GM18907 (cell line): Measurements from ENCODE around the gene KDM7A.
A peak's percentile ranks its signal among the peaks of the same experiment; 100 is the strongest.

Source experiments
- ATAC-seq: cut with Tn5 transposase; IDR thresholded peaks from one replicate; pipeline ENCODE4 v1.9.1; 2021; ENCODE audit warnings: mild to moderate bottlenecking, moderate library complexity; ENCODE audit not compliant: unreplicated experiment

KDM7A gene

GRCh38 chr7:140085447-140085846, 91.3 kb downstream of the KDM7A start:
- no peak for ATAC-seq

GRCh38 chr7:140084972-140085371, 91.8 kb downstream of the KDM7A start:
- peak; percentile 52 for ATAC-seq

- ATAC-seq = no peak
Measured at GRCh38 chr7:140084142-140084655, 92.6 kb downstream of the KDM7A start.

- no peak for ATAC-seq
Measured at GRCh38 chr7:140082770-140083169, 94.0 kb downstream of the KDM7A start.

GRCh38 chr7:140081774-140082425, 94.9 kb downstream of the KDM7A start:
- ATAC-seq = no peak

GRCh38 chr7:140080919-140081318, 95.9 kb downstream of the KDM7A start:
- no peak for ATAC-seq

- ATAC-seq = no peak
Measured at GRCh38 chr7:140079121-140079536, 97.7 kb downstream of the KDM7A start.

GRCh38 chr7:140078392-140078791, 98.4 kb downstream of the KDM7A start:
- ATAC-seq = no peak

GRCh38 chr7:140074780-140075179, 102.0 kb downstream of the KDM7A start:
- no peak for ATAC-seq

GRCh38 chr7:140070546-140070945, 106.2 kb downstream of the KDM7A start:
- no peak for ATAC-seq

- no peak for ATAC-seq
Measured at GRCh38 chr7:140069298-140069949, 107.4 kb downstream of the KDM7A start.

GRCh38 chr7:140068033-140068432, 108.8 kb downstream of the KDM7A start:
- ATAC-seq = no peak

GRCh38 chr7:140067052-140067451, 109.7 kb downstream of the KDM7A start:
- no peak for ATAC-seq

- ATAC-seq = peak; percentile 92
Measured at GRCh38 chr7:140062528-140063299, 114.1 kb downstream of the KDM7A start, which contains the start of gene PARP12. Gene PARP12, minus strand, starts transcription at chr7:140062951. Its CDS starts 104 bp downstream, at chr7:140062847.

- peak; percentile 53 for ATAC-seq
Measured at GRCh38 chr7:140062118-140062527, 114.7 kb downstream of the KDM7A start.

GRCh38 chr7:140061607-140061930, 115.2 kb downstream of the KDM7A start:
- no peak for ATAC-seq

- ATAC-seq = no peak
Measured at GRCh38 chr7:140060788-140061606, 115.8 kb downstream of the KDM7A start.

- no peak for ATAC-seq
Measured at GRCh38 chr7:140060243-140060630, 116.5 kb downstream of the KDM7A start.

- no peak for ATAC-seq
Measured at GRCh38 chr7:140059273-140060242, 117.2 kb downstream of the KDM7A start.

- no peak for ATAC-seq
Measured at GRCh38 chr7:140058517-140058916, 118.3 kb downstream of the KDM7A start.
